Measurements from ENCODE around the gene JPH2.

The JPH2 gene

DNA sequence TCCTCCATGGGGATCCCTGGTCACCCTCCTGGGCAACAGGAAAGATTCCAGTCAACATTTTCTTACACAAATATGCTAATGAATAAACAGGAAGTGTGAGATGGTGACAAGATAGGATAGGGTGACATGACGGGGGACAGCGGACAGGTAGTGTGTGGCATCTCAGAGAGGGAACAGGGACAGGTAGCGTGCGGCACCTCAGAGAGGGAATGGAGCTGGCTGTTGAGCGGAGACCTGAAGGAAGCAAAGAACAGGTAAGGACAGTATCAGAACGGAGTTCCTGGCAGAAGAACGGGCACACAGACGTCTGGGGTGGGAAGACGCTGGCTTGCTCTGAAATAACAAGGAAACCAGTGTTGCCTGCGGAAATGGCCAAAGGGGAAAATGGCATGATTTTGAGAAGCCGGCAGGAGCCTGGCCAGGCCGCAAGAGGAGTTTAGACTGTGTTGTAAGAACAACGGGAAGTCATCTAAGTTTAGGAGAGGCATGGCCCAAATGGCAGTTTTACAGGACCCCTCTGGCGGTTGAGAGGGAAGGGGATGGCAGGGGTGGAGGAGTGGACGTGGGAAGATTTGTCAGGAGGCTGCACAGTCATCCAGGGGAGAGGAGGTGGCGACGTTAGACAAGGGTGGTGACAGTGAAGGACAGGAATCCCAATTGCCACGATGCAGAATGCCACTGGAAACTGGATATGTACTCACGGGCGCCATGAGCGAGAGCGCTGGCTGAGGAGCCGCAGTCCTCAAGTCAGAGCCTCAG, 111.6 kb downstream of the JPH2 start:
- peak; percentile 52 for DNase-seq (ENCODE audit: low spot score)

DNA sequence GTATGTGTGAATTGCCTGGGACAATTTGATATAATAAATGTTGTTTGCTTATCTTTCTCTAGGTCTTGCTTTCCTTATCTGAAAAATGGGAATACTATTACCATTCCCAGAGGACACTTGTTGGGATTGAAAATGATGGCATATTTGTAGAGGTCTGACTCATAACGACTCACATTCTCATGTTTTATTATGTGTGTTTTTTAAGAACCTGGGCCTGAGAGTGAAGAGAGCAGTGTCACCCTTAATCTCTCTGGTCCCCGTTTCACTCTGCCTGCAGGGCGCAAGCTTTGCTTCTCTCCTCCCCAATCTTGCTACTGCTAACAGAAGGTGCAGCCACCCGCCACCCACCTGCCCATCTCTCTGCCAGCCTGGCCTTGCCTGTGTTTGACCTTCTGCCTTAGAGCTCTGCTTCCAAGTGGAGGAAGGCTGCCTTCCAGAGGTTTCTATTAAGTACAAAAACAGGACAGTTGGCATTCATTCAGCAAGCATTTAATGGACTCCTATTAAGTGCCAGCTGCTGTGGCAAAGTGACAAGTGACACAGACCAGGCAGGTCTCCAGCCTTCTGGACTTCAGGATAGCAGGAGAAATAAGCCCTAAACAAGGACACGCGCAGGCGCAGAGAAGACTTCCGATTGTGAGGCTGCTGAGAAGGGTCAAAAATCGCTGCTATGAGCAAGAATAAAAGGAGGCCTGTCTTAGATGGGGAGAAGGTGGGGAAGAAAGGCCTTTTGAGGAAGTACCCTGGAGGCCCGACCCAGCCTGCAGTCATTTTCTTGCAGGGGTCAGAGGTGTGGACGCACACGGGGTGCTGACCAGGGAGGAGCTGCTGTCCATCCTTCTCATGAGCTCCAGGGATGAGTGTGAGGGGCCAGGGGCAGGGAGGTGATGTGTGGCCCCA, 112.5 kb downstream of the JPH2 start:
- no peak for DNase-seq (ENCODE audit: low spot score)

DNA sequence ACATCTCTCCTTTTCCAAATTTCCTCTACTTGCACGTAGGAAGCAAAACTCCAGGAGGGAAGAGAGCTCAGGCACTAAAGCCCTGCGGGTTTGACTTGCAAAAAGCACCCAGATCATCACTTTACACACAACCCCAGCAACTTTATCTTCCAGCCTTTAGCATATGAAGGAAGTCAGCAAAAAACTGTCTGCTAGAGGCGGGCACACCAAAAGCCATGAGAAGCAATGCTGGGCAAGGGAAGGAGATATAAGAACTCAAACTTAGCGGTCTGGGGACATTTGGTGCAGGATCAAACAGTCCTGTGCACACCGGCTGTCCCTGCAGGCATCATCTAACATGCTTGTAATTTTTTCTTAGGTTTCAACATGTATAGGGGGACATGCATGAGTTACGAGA, 113.3 kb downstream of the JPH2 start:
- no peak for DNase-seq (ENCODE audit: low spot score)

DNA sequence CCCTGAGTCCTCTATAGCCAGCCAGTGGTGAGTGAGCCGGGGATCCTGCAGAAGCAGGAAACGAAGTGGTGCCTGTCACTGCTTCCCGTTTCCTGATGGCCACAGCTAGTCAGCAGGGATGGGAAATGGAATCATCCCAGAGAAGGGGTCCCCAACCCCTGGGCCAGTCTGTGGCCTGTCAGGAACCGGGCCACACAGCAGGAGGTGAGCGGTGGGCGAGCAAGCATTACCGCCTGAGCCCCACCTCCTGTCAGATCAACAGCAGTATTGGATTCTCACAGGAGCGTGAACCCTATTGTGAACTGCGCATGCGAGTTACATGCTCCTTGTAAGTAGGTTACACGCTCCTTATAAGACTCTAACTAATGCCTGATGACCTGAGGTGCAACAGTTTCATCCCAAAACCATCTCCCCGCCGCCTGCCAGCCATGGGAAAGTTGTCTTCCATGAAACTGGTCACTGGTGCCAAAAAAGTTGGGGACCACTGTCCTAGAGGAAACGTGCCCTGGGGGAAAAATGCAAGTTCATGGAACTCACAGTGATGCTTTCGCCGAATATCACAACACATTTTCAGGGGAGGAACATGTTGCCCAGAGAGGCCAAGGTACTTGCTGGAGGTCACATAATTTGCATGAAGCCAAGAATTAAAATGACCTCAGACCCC, 113.8 kb downstream of the JPH2 start:
- peak; percentile 55 for DNase-seq (ENCODE audit: low spot score)

DNA sequence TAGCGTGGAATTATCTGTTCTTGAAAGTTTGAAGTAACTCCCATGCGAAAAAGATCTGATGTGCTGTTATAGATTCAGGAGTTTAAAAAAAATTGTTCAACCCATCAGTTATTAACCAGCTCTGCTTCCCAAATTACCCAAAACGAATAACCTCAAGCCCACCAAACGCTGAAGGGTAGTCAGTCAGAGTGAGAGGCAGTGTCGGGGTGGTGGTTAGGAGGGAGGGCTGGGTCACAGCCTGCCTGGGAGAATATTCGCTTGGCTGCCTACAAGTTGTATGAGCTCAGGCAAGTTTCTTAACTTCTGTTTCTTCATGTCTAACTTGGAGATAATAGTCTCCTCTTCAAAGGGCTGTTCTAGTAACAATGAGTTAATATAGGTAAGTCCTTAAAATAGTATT, 114.6 kb downstream of the JPH2 start:
- DNase-seq (ENCODE audit: low spot score) = no peak

DNA sequence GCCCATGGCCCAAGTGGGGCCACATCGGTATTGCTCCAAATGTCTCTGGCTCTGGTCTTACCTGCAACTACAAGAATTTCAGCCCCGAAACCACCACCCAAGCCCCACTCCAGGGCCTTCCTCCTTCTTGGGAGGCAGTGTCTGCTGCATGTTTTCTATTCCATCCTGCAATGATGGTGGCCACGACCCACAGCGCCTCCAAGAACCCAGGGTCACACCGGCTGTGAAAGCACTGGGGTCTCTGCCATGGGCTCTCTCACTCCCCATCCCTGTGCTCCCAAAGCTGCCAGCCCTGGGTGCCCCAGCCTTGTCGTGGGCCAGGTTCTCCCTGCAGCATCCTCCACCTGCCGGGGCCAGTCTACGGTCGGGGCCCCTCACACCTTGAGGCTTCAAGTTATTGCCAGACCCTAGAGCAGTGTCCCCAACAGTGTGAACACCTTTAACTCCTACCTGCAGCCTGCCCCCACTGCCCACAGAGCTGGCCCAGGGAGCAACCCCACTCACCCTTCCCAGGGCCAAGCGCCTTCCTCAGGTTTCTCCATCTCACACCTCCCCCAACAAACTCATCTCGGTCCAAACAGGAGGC, 115.4 kb downstream of the JPH2 start:
- peak; percentile 42 for DNase-seq (ENCODE audit: low spot score)

DNA sequence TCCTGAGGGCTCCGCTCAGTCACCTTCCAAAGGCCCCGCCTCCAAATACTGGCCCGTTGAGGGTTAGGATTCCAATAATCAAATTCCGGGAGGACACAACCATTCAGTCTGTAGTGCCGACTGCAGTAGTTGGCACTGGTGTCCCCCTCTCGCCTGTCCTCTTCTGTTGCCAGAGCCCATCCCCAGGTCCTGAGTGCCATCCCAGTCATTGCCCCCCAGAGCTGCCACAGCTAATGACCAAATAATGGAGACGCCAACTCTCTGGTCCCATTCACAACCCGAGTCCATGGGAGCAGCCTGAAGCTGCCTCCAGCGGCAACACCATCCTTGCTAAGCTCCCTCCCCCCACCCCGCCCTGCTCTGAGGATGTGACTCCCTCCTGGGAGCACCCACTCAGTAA, 115.9 kb downstream of the JPH2 start:
- DNase-seq (ENCODE audit: low spot score) = no peak

DNA sequence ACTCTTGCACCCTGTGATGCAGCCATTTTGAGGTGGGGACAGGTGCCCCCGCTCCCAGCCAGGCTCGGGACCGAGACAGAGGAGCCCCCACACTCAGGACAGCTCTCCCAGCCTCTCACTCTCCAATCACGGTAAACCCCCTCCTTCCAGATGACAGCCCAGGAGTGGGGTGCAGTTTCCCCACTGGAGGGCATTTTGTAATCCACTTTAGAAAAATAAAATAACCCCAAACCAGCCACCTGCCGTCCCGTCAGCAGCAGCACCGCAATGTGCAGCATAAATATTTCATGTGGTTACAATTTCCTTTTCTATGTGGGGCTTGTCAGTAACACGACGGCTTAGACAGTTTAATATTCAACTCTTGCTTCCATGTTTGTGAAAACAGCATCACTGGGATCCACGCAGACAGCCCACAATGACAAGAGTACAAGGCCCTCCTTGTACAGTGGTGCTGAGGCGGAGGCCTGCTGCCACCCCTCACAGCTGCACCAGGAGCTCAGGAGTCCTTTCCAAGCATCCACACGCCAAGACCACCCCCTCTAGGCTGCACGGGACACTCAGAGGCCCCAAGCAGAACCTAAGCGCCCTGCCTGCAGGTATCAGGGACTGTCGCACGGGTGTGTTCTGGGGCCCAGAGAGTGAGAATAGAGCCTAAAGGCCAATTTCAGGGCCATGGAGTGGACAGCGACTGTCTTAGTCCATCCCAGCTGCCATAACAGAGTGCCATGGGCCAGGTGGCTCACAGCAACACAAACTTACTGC, 116.7 kb downstream of the JPH2 start:
- peak; percentile 59 for DNase-seq (ENCODE audit: low spot score)

DNA sequence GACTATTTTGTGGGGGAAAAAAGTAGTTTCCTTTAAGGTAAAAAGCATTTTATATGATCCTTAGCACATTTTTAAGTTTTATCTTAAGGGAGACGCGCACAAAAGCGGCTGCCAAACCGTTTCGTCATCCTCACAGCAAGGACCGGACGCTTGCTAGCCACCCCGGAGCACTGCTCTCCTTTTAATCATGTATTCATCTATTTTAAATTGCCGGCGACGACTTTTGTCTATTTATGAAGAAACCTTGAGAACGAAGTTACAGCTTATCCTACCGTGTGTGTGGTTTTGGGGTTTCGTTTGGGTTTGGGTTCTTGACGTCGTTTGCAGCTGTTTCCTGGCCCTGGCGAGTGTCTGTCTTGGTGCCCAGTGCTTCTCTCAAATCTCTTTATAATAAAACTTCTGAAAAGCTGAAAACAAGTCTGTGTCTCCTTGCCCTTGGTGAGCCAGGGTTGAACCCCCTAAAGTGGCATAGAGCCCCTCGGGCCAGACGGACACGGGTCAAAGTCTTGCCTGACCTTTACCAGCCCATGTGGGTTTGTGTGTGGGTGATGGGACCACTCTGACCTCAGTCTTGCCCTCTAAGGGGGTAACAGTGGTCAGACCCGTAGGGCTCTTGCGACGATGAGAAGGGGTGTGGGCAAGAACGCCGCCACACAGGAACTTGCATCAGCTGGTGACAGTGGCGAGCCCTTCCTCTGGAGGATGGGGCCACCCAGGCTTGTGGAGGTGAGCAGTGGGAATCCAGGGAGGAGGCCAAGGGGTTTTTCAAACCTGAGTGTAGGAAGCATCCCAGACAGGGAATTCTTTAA, 117.6 kb downstream of the JPH2 start:
- peak; percentile 63 for DNase-seq (ENCODE audit: low spot score)

DNA sequence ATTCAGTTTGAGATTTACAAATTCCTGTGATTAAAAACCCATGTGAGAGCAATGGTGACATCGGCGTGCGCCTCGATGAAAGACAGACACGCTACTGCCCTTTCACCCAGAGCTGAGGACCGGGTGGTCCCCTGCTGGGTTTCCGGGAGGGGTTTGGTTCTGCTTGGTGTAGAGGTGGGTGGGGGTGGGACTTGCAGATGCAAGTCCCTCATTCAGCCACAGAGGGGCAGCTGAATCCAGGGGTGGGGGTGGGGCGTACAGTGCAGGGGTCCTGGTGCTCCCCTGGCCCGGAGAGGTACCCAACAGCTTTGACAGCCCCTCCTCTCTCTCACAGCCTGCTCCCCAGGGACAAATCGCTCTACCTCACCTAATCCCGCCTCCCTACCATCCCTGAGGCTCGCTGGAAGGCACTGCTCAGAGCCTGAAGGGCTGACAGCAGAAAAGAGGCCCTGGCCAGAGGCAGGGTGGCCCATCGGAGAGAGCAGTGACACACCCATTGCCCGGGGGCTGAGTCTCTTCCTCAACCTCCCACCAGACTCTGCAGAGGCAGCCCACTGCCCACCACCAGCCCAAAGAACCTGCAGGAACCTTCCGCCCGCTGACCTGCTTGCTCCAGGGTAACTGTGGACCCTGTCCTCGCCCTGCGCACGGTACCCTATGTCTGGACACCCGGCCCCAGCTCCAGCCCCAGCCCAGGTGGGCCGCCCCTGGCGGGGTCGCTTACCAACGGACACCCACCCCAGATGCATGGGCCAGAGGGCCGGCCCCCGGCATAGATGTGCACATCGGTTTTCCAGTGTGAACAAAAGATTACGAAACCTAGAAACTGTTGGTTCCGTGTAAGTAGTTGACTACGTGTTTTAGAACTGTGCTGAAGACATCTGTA, 118.4 kb downstream of the JPH2 start:
- DNase-seq (ENCODE audit: low spot score) = peak; percentile 55

DNA sequence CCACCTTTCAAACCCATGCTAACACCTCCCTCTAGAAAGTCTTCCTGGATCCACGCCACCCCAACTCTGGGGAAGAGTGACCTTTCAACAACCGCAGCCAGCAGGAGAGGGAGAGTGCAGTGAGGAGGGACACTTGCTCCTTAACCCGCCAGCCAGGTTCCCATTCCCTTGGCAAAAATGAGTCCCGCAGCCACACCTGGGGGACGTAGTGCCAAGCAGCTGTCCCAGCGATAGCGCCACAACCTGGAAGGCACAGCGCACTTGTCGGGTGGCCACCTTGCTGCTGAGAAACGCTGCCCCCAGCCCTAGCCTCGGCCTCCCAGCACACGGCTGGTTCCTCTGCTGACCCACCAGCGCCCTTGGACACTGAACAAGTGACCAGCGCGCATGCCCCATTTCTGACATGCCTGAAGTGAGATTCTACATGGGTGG, 119.3 kb downstream of the JPH2 start:
- DNase-seq (ENCODE audit: low spot score) = peak; percentile 49

DNA sequence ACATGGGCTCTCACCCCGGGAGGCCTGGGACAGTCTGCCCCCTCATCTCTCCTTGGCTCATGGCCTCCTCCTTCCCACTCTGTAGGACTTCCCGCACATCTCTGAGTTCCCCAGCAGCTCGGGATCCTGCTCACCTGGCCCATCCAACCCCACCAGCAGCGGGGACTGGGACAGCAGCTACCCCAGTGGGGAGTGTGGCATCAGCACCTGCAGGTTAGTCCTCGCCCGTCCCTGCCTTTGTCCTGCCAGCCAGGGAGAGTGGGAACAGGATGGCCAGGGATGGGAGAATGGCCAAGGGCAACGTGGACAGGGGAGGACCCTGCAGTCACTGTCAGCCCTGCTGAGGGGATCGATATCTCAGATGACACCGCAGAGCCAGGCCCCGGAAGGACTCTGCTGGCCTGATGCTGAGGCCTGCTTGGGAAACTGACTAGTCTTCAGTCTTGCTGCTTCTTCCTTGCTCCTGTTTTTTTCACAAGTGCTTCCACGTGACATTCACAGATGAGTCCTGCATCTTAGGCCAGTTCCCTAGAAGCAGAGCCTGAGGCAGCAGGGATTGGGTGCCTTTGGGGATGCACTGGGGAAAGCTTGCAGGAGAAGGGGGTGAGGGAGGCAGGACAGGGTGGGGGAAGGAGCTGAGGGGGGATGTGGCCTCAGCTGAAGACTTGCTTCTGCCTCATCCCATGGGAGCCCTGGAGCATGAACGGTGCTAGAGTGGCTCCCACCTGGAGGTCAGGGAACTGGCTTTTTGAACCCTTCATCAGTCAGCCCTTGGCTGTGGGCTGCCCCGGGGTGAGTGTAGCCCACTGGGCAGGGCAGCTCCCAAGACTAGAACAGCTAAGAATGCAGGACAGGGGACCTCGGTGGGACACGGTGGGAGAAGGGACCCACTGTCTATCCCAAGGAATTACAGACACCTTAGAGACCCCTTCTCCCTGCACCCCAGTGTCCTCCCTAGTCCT, 120.1 kb downstream of the JPH2 start:
- DNase-seq (ENCODE audit: low spot score) = peak; percentile 42

DNA sequence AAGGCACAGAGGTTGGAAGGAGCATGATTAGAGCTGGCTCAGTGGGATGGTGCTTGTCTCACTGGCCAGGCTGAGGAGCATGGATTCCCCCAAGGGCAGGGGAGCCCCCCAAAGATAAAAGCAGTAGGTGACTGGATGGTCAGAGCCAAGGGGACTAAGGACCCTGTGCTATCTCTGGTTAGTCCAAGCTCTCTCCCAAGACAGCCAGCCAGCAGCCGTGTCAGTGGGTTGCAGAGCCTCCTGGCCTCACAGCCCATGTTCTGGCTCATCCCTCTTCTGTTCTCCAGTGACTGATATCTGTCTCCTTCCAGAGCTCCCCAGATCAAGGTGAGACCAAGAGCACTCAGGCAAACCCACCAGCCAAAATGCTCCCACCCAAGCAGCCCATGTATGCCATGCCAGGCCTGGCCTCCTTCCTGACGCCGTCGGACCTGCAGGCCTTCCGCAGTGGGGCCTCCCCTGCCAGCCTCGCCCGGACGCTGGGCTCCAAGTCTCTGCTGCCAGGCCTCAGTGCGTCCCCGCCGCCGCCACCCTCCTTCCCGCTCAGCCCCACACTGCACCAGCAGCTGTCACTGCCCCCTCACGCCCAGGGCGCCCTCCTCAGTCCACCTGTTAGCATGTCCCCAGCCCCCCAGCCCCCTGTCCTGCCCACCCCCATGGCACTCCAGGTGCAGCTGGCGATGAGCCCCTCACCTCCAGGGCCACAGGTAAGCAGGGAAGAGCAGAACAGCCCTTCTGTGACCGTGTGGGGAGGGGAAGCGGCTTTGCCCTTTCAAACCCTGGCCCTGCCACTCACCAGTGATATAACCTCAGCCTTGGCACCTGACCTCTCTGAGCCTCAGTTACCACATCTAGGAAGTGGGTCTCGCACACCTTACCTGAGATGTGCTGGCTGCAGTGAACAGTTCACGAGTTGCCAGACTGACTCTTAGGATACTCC, 121.3 kb downstream of the JPH2 start:
- DNase-seq (ENCODE audit: low spot score) = peak; percentile 38

DNA sequence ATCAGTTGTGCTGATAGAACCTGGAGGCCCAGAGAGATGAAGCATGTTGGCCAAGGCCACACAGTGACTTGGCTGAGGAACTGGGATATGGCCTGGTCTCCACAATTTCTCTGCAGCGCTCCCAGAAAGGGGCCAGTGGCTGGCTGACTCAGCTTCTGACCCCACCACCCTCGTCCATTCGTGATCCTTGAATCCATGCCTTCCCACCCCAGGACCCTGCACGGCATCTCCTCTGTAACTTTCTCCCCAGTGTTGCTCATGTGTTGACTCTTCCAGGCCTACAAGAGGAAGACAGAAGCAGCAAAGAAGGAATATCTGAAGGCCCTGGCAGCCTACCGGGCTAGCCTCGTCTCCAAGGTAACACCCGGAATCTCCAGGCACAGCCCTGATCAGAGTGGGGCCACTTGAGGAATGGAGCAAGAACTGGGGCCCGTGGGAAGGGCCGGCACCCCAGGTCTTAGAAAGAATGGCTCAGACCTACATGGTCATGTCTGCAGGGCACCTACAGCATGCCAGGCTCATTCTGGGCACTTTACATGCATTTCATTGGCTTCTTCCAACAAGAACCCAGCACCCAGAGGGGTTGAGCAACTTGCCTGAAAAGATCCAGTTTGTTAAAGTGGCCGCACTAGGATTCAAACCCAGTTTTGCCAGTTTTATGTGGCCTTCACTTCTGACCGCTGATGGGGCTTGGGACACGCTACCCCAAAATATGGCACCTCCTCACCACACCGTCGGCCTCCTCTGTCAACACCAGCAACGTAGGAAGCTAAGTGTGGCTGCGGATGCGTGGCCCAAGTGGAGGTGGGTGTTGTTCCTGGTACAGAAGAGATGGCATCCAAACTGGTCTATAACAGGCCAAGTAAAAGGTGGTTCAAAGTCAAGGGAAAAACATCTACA, 122.2 kb downstream of the JPH2 start:
- DNase-seq (ENCODE audit: low spot score) = peak; percentile 42
